ENCODE measurements around the gene SDC3.

Gene SDC3

DNA sequence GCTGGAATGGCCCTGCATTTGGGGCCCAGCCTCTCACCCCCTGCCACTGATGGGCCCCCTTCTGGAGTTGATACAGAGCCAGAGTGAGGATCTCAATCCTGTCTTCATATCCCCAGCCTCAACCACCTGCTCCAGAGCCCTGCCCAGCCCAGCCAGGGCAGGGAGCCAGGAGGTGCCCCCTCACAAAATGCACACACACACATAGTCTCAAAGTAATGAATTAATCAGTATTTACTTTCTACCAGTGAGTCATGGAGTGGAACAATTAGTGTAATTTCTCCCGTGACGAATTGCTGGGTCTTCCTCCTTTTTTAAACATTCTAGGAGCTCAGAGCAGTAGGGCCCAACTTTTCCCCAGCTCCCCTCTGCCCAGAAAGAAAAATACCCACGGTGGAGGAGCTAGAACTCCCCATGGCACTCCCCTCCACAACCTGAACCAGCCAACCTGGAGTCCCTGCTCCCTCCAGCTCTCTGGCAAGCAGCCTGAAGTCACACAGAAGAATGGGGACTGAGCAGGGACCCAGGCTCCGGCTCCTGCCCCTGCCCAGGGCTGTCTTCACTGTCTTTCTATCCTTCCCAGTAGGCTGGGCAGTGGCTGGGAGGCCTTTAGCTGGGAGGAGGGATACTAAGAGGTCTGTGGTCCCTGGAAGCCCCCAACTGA lies 29.3 kb downstream of the SDC3 start:
- TF ChIP-seq, protein P1, sequence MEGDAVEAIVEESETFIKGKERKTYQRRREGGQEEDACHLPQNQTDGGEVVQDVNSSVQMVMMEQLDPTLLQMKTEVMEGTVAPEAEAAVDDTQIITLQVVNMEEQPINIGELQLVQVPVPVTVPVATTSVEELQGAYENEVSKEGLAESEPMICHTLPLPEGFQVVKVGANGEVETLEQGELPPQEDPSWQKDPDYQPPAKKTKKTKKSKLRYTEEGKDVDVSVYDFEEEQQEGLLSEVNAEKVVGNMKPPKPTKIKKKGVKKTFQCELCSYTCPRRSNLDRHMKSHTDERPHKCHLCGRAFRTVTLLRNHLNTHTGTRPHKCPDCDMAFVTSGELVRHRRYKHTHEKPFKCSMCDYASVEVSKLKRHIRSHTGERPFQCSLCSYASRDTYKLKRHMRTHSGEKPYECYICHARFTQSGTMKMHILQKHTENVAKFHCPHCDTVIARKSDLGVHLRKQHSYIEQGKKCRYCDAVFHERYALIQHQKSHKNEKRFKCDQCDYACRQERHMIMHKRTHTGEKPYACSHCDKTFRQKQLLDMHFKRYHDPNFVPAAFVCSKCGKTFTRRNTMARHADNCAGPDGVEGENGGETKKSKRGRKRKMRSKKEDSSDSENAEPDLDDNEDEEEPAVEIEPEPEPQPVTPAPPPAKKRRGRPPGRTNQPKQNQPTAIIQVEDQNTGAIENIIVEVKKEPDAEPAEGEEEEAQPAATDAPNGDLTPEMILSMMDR (IDR thresholded peaks at IDR 0.05; ENCODE audit: control insufficient read depth, extremely low read depth, insufficient read depth): no peak
- DNase-seq (ENCODE audit: low read depth): no peak
- no peak overlapping the region for H3K4me3 ChIP-seq (ENCODE audit: low read depth, low read length)

DNA sequence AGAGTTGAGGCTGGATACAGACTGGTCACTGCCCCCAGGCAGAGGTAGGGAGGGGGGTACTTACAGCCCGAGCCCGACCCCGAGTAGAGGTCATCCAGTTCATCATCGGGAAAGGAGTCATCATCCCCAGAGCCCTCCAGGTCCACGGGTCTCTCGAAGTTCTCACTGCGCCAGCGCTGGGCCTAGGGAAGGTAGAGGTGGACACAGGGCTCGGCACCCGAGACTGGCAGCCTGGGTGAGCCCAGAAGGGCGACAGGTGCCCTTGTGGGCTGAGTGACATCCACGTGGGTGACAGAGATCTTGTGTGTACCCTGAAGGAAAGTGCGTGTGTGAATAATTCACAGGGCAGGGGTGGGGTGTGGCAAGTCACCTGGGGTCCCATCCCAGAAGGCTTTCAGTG lies 30.0 kb downstream of the SDC3 start:
- H3K4me3 ChIP-seq (ENCODE audit: low read depth, low read length): no peak overlapping the region
- no peak for DNase-seq (ENCODE audit: low read depth)
- TF ChIP-seq, protein P1 (IDR thresholded peaks at IDR 0.05; ENCODE audit: control insufficient read depth, extremely low read depth, insufficient read depth): no peak

DNA sequence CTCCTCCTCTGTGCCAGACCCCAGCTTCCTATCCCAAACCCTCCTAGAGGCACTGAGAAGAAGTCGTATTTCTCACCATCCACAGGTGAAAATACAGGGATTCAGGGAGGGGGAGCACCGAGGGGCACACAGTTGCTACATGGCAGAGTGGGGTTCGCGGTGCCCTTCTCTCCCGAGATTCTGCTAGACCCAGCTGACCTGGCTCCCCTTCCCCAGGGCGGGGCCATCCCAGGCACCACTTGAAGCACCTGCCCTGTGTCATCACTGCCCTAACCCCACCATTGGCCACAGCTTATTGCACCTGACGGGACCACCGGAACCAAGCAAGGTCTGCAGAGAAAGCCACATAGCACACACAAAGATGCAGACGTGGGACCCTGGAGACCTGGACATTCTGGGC lies 30.5 kb downstream of the SDC3 start:
- TF ChIP-seq, protein P1 (IDR thresholded peaks at IDR 0.05; ENCODE audit: control insufficient read depth, extremely low read depth, insufficient read depth): no peak
- H3K4me3 ChIP-seq (ENCODE audit: low read depth, low read length): no peak overlapping the region
- no peak for DNase-seq (ENCODE audit: low read depth)

DNA sequence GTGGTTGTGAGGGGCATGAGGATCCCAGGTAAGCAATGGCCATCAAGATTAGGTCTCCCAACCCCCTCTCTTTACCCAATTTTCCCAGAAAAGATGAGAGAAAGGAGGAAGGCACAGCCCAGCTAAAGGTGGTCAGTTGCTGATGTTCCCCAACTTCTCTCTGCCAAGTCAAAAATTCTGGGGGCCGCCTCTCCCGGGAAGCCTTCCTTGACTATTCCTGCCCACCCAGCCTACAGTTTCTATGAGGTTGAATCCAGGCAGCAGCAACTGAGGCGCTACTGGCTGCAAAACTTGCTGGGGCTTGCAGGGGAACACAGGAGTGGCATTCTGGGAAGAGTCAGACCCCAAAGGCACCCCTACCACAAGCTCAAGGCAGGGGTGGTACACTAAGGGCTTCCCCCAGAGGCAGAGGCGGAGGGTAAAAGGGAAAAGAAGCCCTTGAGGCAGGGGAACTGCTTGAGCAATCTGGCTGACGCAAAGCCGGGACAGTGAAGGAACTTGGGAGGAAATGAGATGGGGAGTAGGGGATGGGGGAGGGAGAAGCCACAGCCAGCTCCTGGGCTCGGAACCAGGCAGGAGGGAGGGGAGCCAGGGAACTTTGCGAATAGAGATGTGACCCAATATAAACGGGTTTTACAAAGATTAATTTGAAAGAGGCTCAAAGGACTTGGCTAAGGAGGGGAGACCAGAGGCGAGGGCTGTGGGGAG lies 31.2 kb downstream of the SDC3 start:
- TF ChIP-seq, protein P1 (IDR thresholded peaks at IDR 0.05; ENCODE audit: control insufficient read depth, extremely low read depth, insufficient read depth): no peak
- no peak for DNase-seq (ENCODE audit: low read depth)

DNA sequence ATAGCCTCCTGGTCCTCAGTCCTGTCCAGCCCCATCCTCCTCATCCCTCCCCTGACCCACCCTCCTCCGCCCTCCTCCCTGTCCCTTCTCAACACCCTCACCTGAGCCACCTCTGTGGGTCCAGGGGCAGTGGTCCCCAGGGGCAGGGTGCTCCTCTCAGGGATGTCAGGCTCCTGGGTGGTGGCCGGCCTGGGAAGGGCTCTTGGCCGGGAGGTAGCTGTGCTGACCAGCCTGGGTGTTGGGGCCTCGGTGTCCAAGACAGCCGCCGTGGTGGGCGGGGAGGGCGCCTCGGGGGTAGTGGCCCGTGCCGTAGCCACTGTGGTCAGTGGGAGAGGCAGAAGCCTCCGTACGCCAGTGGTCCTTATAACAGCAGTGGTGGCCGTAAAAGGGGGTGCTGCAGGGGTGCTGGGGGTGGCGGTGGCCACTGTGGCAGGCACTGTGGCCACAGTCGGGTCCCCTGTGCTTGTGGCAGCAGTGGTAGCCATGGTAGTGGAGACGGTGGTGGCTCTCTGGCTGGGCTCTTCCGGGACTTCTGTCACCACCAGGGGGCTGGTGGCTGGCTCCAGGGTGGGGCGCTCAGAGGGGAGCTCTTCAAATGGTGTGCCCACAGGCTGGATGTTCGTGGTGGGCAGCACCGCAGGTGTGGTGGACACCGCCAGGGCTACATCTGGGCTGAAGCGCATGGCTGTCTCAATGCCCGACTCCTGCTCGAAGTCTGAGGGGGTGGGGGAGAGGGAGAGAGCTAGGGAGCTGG lies 31.9 kb downstream of the SDC3 start:
- TF ChIP-seq, protein P1 (IDR thresholded peaks at IDR 0.05; ENCODE audit: control insufficient read depth, extremely low read depth, insufficient read depth): no peak
- H3K4me3 ChIP-seq (ENCODE audit: low read depth, low read length): no peak overlapping the region
- DNase-seq (ENCODE audit: low read depth): no peak

More for the DNA sequence above, 31.2 kb downstream of the SDC3 start:
- no peak overlapping the region for H3K4me3 ChIP-seq (ENCODE audit: low read depth, low read length)

DNA sequence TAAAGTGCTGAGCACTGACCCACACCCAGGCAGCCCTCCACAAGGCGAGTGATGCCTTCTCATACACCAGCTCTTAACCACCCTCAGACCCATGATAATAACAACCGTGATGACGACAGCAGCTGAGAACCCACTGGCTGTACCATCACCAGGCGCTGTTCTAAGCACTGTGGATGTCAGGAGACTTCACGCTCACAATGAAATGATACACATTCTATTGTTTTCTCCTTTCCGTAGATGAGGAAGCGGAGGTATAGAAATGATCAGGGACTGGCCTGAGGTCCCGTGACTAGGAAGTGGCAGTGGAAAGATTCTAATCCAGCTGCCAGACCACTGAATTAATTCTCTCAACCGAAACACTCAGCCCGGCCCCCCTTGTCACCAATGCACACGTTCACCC lies 32.6 kb downstream of the SDC3 start:
- H3K4me3 ChIP-seq (ENCODE audit: low read depth, low read length): no peak overlapping the region
- no peak for DNase-seq (ENCODE audit: low read depth)
- TF ChIP-seq, protein P1 (IDR thresholded peaks at IDR 0.05; ENCODE audit: control insufficient read depth, extremely low read depth, insufficient read depth): no peak
